GM11168 (cell line): ENCODE results near the gene TBCC.
"Not testable (repeated sequence)": the region's sequence is repeated elsewhere in the genome, so short reads cannot be mapped to it uniquely, and the experiment has no call there.

Experiments
- in situ Hi-C: fragments of 300-500 bp; cut with MboI; formaldehyde crosslinking; loops from one replicate; pipeline ENCODE4 v1.12.0; 2022; ENCODE audit warnings: low sequenced_read_pairs; ENCODE audit not compliant: unreplicated experiment

Gene TBCC

GRCh38 chr6:42774821-42775487, 29.1 kb upstream of the TBCC start:
- in situ Hi-C loops: not testable (repeated sequence)

GRCh38 chr6:42774201-42774600, 28.3 kb upstream of the TBCC start:
- in situ Hi-C loops: no loop called here

DNA sequence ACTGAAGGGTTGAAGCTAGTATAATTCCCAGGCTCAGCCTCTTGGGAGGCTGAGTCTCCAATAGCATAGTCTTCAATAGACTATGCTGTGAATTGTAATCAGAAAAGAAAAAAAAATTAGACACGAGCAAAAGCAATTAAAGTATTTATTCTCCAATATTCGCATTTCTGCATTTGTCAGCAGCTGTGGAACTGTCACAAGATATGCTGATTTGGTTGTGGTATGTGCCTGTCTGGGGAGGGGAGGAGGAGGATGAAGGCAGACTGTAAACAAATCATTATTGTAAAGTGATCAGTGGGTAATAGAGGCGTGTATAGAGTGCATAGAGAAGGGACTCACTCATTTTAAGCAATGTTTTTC, 25.8 kb upstream of the TBCC start:
- in situ Hi-C loops: no loop called here

- in situ Hi-C loops: no loop called here
These were observed 23.9 kb upstream of the TBCC start for GRCh38 chr6:42769836-42770235.

DNA sequence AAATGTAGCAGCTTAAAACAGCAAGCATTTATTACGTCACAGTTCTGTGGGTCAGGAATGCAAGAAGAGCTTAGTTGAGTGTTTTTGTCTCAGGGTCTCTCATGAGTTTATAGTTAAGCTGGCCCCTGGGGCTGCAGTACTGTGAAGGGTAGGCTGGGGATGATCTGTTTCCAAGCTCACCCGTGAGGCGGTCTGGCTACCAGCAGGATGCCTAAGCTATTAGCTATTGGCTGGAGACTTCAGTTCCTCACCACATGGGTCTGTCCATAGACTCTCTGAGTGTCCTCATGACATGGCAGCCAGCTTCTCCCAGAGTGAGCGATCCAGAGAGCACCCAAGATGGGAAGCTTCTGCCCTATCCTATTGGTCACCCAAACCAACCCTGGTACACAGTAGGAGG, 23.1 kb upstream of the TBCC start:
- in situ Hi-C loops: no loop called here

DNA sequence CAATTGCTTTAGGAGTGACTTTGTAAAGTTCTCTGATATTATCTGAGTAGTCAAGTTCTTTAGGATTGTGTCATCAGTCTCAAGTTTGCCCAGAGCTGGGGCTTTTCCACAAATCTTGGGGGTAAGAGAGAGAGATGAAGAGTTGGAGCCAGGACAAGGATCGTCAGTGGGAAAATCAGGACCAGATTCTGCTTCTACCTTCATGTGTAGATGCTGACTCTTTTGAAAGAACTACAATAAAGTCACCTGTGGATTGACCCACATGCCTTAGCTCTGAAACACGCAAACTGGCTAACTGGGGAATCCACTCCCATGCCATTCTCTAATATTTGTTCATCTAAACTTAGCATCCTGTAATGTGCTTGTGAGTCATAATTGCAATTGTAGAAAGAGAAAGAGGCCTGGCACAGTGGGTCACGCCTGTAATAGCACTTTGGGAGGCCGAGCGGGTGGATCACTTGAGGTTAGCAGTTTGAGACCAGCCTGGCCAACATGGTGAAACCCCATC, 20.3 kb upstream of the TBCC start:
- in situ Hi-C loops: no loop called here

- in situ Hi-C loops: no loop called here
These were observed 19.2 kb upstream of the TBCC start for GRCh38 chr6:42764911-42765648.

DNA sequence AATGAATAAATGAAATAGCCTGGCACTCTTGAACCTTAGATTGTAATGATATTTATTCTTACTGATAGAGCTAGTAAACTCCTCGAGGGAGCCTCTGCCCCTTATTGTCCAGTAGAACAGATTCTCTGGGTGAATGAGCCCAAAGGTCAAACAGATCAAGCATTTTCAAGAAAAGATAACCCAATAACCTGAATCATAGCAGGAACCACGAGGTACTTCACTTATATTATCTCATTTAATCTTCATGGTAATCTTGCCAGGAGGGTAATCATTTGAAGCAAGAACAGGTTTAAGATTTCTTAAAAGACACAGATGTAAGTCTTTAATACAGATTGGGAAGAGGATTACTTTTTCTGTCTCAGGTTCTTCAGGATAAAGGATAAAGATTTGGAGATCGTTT, 17.0 kb upstream of the TBCC start:
- in situ Hi-C loops: no loop called here

- in situ Hi-C loops: no loop called here
These were observed 16.5 kb upstream of the TBCC start for GRCh38 chr6:42762426-42762859.

DNA sequence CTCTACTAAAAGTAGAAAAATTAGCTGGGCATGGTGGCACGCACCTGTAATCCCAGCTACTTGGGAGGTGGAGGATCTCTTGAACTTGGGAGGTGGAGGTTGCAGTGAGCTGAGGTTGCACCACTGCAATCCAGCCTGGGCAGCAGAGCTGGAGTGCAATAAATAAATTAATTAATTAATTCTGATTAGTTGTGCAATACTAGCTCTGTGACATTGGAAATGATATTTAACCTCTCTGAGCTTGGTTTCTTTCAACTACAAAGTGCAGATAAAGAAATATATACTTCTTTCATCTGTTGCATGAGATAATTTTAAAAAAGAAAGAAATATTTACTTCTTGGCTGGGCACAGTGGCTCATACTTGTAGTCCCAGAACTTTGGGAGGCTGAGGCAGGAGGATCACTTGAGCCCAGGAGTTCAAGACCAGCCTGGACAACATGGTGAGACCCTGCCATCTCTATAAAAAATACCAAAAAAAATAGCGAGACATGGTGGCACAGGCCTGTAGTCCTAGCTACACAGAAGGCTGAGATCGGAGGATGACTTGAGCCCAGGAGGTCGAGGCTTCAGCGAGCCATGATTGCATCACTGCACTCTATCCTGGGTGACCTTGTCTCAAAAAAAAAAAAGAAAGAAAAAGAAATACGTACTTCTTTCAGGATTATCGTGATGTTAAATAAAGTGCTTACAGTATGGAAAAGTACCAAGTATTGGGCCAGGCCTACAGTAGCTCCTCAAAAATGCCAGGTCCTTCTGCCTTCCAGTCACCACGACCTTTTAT, 15.6 kb upstream of the TBCC start:
- in situ Hi-C loops: no loop called here

DNA sequence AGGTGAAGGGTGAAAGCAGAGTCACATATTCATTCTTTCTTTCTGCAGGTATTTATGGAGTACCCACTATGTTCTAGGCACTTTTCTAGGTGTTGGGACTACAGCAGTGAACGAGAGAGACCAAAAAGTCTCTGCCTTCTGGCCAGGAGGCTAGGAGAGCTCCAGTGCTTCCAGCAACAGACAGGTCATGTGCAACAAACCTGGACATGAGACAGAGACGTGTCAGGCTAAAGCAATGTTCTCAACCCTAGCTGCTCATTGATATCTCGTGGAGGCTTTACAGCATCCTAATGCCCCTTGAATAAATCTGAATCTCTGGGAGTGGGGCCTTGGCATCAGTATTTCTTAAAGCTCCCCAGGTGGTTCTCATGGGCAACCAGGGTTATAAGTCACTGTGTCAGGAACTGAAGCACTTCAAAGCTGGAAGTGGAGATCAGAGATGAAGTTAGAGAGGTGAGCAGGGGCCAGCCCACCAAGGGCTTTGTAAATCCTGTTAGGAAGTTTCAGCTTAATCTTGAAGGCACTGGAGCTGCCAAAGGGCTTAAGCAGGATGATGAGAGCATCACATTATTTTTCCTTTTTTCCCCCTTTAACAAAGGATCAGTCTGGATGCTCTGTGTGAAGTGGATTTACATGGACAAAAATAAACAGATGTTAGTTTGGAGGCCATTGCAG, 13.0 kb upstream of the TBCC start:
- in situ Hi-C loops: no loop called here

- in situ Hi-C loops: no loop called here
These were observed 10.8 kb upstream of the TBCC start for GRCh38 chr6:42756722-42757121.

DNA sequence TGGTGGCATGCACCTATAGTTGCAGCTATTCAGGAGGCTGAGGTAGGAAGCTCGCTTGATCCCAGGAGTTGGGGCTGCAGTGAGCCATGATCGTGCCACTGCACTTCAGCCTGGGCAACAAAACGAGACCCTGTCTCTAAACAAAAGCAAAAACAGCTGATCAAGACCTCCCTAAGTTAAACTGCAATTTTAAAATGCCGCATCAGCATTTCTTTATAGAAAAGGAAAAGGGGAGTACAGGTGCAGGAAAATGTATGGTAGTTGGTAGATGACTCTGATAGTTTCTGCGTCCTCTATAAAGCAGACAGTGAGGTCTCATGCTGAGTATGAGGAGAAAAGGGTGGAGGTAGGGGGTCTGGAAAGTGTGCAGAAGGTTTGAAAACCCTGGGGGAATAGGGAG, 8.9 kb upstream of the TBCC start:
- in situ Hi-C loops: no loop called here

GRCh38 chr6:42751055-42751454, 5.2 kb upstream of the TBCC start:
- in situ Hi-C loops: no loop called here

DNA sequence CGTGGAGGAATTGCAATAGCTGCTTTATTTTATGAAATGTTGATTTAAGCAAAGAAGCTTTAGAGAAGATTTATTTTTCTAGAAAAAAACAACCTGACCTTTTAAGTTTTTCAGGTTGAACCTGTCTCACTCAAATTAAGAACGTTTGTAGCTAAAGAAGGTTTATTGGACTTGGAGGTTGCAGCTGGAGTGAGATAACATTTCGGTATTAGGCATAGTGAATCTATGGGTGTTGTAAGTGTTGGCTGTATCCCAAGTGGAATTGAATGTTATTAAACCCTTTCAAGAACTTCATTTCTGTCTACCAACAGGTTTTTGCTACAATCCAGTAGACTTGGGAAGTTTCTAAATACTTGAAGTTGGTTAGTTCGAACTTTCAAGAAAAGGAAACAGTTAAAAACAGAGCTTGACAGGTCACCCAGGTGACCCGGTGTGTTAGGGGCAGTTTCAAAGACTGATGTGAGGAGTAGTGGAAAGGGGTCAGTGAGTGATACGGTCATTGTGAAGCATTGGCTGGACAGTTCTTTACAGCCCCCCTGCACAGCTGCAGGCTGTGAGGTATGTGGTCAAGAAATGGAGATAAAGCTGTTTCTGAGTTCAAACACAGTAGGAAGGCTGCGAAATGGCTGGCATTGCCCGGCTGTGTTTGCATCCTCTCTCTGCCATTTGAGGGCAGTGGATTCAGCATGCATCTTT, 2.4 kb upstream of the TBCC start:
- in situ Hi-C loops: no loop called here

DNA sequence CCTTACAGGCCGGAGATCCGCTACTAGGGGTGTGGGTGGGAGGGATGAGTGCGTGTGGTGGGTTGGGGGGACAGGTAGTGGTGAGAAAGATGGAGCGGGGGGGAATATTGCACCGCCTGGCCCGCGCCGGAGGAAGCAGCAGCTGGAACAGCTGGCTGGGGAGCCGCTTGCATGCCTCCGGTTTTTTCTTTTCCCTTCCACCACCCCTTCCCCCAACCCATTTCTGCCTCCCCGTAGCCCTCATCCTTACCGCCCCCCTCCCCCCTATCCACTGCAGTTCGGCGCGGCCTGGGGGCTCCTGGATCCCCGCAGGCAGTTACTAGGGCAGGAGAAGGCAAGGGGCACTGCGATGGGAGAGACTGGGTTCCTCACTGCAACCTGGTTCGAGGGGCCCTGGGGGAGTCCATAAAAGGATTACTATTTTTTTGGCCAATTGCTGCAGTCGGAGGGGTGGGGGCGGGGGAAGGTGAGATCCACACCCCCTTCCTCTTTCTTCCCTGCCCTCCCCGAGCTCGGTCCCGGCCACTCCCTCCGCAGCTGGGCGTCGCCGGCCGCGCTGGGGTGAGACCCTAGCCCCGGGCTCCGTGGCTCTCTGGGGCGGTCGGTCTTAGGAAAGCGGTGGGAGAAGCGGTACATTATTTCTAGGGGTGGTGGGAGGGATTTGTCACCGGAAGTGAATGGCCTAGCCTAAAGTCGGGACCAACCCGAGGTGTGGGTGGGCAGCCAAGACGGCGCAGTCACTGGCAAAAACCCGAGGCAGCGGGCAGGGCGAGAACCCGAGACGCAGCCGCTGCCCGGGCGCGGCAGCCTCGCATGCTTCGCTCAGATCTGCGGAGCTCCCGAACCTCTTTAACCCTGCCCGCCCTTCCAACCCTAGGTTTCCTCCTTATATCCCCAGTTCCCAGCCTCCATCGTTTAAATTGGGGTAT, 824 bp upstream of the TBCC start:
- in situ Hi-C loops: no loop called here

- in situ Hi-C loops: no loop called here
These were observed 742 bp downstream of the TBCC start for GRCh38 chr6:42745083-42745639.

GRCh38 chr6:42744351-42744893, 1.5 kb downstream of the TBCC start:
- in situ Hi-C loops: no loop called here
